Peyer's patch (tissue), 4 donors: ENCODE results near the gene GRID2.

Source experiments
- CTCF ChIP-seq, 6 experiments: fragments of 450-650 bp in 4 of 6; fragments of 200-600 bp in 2 of 6; sonication (generic) in 1 of 6; IDR thresholded peaks; one replicate each; pipeline ENCODE4 v1.5.1; 2017 to 2019; ENCODE audit warnings: antibody characterized with exemption in 6 of 6, mild to moderate bottlenecking in 3 of 6, moderate library complexity in 1 of 6
- POLR2A ChIP-seq, 2 donors: fragments of 450-650 bp; IDR thresholded peaks; one replicate each; pipeline ENCODE4 v1.5.1; 2017; ENCODE audit warnings: antibody characterized with exemption in 2 of 2, mild to moderate bottlenecking in 2 of 2, moderate library complexity in 2 of 2

GRCh38 chr4:93203708-93204107, 899.9 kb downstream of the GRID2 start:
- TF ChIP-seq CTCF (IDR thresholded peaks at IDR 0.05) (no peak), POLR2A (IDR thresholded peaks at IDR 0.05) (no peak)
